ENCODE measurements around the gene CLIC1.

CLIC1 gene

DNA sequence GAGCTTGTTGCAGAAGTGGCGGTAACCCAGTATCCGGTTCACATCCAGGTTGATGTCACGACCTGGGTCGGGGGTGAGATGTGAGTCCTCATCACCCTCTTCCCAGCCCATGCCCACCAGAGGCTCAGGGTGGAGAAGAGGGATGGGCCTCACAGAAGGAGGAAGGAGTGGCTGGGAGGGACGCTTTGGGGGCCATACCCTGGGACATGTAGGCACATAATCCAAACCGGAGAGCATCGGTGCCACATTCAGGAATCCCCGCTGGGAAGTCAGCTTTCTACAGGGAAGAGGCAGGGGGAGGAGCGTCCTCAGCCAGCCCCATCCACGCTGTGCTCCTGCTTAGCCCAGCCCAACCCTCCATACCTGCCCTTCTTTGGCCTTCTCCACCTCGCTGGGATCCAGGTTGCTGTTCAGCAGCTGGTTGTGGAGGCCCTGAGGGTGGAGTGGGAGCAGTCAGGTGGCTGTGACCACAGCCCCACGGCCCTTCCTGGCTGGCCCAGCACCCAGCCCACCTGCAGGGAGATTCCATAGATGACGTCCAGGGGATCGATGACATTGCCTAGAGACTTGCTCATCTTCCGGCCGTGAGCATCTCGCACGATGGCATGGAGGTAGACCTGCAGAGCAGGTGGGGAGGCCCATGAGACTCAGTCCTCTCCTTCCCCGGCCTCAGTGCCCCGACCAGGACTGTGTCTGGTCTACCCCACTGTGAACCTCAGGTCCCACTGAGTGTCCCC is 44.3 kb upstream of the CLIC1 start:
- no peak for DNase-seq (ENCODE audit: extremely low spot score)

DNA sequence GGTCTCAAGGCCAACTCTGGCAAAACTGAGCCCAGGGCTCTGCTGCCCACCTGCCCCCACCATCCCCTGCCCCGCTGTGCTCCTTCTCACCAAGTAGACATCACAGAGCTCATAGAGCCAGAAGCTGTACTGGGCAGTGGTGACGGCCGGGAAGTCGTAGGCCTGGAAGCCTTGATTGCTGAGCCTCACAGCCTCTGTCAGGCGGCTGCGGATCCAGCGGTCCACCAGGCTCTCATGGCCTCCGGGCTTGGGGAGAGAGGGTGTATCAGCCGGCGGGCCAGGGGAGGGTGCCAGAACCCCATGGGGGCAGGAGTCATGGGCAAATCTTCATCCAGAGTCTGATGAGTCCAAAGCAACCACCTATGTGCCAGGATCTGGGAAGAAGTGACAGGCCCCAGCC is 43.6 kb upstream of the CLIC1 start:
- ChIA-PET POLR2A (interaction anchor here (1.3 to 3.8 kb wide), 3 partner anchors 26 to 48 kb away, joined by 3 to 17 read pairs (median 4); partner anchors contain the start of genes HSPA1B and LSM2), CTCF (interaction anchor here (1.7 kb wide), 1 partner anchor 11 kb away, joined by 6 read pairs; no protein-coding TSS in a partner anchor)
- DNase-seq (ENCODE audit: extremely low spot score): no peak
- TF ChIP-seq BHLHE40 (IDR thresholded peaks at IDR 0.05; ENCODE audit: borderline replicate concordance) (no peak), LEF1 (IDR thresholded peaks at IDR 0.05; ENCODE audit: borderline replicate concordance) (no peak), FOXM1 (IDR thresholded peaks at IDR 0.05; ENCODE audit: borderline replicate concordance) (no peak), L3MBTL2 (conservative IDR thresholded peaks at IDR 0.05) (no peak), ELF4 (IDR thresholded peaks at IDR 0.05) (no peak), NFRKB (IDR thresholded peaks at IDR 0.05) (no peak), TARDBP (IDR thresholded peaks at IDR 0.05) (no peak), SP1 (IDR thresholded peaks at IDR 0.05) (no peak), ZNF384 (IDR thresholded peaks at IDR 0.05) (no peak), ARNT (IDR thresholded peaks at IDR 0.05) (no peak), FOXK2 (IDR thresholded peaks at IDR 0.05) (no peak)
- TF ChIP-seq, protein P1, sequence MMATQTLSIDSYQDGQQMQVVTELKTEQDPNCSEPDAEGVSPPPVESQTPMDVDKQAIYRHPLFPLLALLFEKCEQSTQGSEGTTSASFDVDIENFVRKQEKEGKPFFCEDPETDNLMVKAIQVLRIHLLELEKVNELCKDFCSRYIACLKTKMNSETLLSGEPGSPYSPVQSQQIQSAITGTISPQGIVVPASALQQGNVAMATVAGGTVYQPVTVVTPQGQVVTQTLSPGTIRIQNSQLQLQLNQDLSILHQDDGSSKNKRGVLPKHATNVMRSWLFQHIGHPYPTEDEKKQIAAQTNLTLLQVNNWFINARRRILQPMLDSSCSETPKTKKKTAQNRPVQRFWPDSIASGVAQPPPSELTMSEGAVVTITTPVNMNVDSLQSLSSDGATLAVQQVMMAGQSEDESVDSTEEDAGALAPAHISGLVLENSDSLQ (IDR thresholded peaks at IDR 0.05): no peak

More for the DNA sequence above, 44.3 kb upstream of the CLIC1 start:
- ChIA-PET POLR2A (interaction anchor here (0.6 to 3.8 kb wide), 3 partner anchors 10 to 348 kb away, joined by 3 to 17 read pairs (median 3); partner anchors contain the start of genes ATF6B and HSPA1B), CTCF (interaction anchor here (1.7 kb wide), 1 partner anchor 11 kb away, joined by 6 read pairs; no protein-coding TSS in a partner anchor)
- TF ChIP-seq L3MBTL2 (conservative IDR thresholded peaks at IDR 0.05) (no peak), HDGF (IDR thresholded peaks at IDR 0.05; ENCODE audit: borderline replicate concordance) (no peak), FOXK2 (IDR thresholded peaks at IDR 0.05) (no peak), CTBP1 (IDR thresholded peaks at IDR 0.05; ENCODE audit: borderline replicate concordance) (no peak), ELF4 (IDR thresholded peaks at IDR 0.05) (no peak), BHLHE40 (IDR thresholded peaks at IDR 0.05; ENCODE audit: borderline replicate concordance) (no peak), ZNF384 (IDR thresholded peaks at IDR 0.05) (no peak), NFRKB (IDR thresholded peaks at IDR 0.05) (no peak), FOXA1 (IDR thresholded peaks at IDR 0.05) (no peak), ARNT (IDR thresholded peaks at IDR 0.05) (no peak), LEF1 (IDR thresholded peaks at IDR 0.05; ENCODE audit: borderline replicate concordance) (no peak)
- TF ChIP-seq, protein P1 (IDR thresholded peaks at IDR 0.05): no peak

DNA sequence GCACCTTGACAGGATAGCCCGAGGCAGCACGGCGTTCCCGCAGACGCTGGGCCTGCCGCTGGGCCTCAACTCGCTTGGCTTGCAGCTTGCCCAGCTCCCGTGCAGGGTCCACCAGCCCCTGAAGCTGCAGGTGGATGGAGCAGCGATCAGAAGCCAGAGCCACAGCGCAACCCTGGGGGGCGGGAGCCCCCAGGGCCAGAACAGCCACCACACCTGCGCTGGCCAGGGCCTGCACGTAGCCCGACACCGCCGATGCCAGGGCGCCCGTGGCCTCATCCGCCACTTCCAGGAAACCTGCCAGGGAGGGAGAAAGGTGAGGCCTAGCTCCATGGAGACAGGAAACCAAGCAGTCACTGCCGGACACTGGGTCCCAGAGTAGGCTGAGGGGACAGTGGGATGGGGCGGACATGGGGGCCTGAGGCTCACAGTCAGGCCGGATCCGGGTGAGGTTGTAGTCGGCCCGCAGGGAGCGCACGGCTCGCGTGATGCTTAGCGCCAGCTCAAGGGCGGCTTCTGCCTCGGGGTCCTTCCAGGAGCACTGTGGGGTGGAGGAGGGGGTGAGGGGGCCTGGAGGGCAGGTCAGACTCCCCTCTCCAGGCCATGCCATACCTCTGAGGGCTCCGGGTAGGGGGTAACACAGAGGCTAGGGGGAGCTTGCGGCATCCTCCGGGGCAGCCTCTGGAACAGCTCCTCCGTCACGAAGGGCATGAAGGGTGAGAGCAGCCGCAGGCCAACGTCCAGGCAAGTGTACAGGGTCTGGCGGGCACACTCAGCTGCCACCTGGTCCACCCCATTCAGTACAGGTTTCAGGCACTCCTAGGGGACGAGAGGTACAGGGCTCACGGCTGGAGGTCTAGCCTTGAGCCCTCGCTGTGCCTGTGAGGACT is 42.9 kb upstream of the CLIC1 start:
- CTCF ChIA-PET: interaction anchor here (0.9 to 2.0 kb wide), 2 partner anchors 9 to 12 kb away, joined by 4 to 12 read pairs; no protein-coding TSS in a partner anchor
- TF ChIP-seq SP1 (IDR thresholded peaks at IDR 0.05): no peak
- TF ChIP-seq LEF1 (IDR thresholded peaks at IDR 0.05; ENCODE audit: borderline replicate concordance): no peak
- TF ChIP-seq, protein P1 (IDR thresholded peaks at IDR 0.05): no peak
- no peak for TF ChIP-seq ELF4 (IDR thresholded peaks at IDR 0.05)
- TF ChIP-seq BHLHE40 (IDR thresholded peaks at IDR 0.05; ENCODE audit: borderline replicate concordance): no peak
- DNase-seq (ENCODE audit: extremely low spot score): no peak
- POLR2A ChIA-PET: interaction anchor here (1.3 to 3.8 kb wide), 3 partner anchors 27 to 48 kb away, joined by 3 to 17 read pairs (median 4); partner anchors contain the start of genes HSPA1B and LSM2

DNA sequence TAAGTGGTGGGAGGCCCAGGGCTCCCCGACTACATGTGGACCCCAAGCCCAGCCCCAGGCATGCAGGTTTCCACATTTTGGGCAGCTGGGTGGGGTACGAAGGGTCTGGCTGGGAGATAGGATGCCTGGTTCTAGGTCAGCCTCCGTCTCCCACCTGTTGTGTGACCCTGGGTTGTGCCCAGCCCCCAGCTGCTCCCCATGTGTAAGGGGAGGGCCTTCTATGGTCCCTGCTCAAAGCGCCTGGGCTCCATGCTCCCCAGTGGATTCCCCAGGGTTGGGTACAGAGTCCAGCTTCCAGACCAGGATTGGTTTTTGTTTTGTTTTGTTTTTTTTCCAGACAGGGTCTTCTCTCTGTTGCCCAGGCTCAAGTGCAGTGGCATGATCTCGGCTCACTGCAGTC is 41.9 kb upstream of the CLIC1 start:
- ChIA-PET CTCF (interaction anchor here (0.6 to 2.0 kb wide), 3 partner anchors 13 to 57 kb away, joined by 3 to 12 read pairs (median 6); no protein-coding TSS in a partner anchor), POLR2A (interaction anchor here (1.1 to 3.8 kb wide), 6 partner anchors 13 to 193 kb away, joined by 3 to 17 read pairs (median 4); partner anchors contain the start of genes ABHD16A, DXO, HSPA1A and HSPA1B)
- TF ChIP-seq FOXK2 (IDR thresholded peaks at IDR 0.05) (no peak), SUZ12 (IDR thresholded peaks at IDR 0.05) (no peak), TARDBP (IDR thresholded peaks at IDR 0.05) (no peak), FOXM1 (IDR thresholded peaks at IDR 0.05; ENCODE audit: borderline replicate concordance) (no peak), BHLHE40 (IDR thresholded peaks at IDR 0.05; ENCODE audit: borderline replicate concordance) (no peak), L3MBTL2 (conservative IDR thresholded peaks at IDR 0.05) (no peak), NFRKB (IDR thresholded peaks at IDR 0.05) (no peak), ZNF384 (IDR thresholded peaks at IDR 0.05) (no peak), ELF4 (IDR thresholded peaks at IDR 0.05) (no peak), CTBP1 (IDR thresholded peaks at IDR 0.05; ENCODE audit: borderline replicate concordance) (no peak), ARNT (IDR thresholded peaks at IDR 0.05) (no peak), SP1 (IDR thresholded peaks at IDR 0.05) (no peak), FOXA1 (IDR thresholded peaks at IDR 0.05) (no peak), HDGF (IDR thresholded peaks at IDR 0.05; ENCODE audit: borderline replicate concordance) (no peak), LEF1 (IDR thresholded peaks at IDR 0.05; ENCODE audit: borderline replicate concordance) (no peak)
- TF ChIP-seq, protein P1 (IDR thresholded peaks at IDR 0.05): no peak
- no peak for DNase-seq (ENCODE audit: extremely low spot score)
